Measurements from ENCODE around the gene AMDHD2. TPM values are rescaled to one million over a fixed set of nuclear protein-coding genes. Genes with fewer than 3 reads are reported as not detected.

The AMDHD2 gene
- total and polyA plus RNA-seq, 2 of the 8 experiments (the other 6 are each of a cell fraction or from before 2014, with no cell fraction given), result 43.0 to 54.6 TPM

DNA sequence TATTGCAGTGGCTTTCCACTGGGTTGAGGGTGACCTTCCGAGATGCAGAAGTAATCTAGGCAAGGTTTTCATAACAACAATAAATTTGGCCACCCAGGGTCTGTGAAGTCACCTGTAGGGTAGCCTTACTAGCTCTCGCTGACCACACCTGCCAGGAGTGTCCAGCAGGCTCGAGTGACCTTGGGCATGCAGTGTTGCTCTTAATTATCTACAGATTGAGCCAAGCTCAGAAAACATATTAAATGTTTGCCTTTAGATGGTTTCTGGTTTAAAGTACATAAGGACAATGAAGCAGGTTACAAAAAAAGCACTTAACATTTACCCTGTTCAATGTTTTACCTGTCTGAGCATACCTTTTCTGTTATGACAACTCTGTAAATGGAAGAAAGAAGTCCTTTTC is 43.4 kb upstream of the AMDHD2 start:
- FAIRE-seq (no peak), DNase-seq (ENCODE audit: low read depth in 1 of 2, low spot score in 2 of 2) (no peak)
- Histone ChIP-seq H3K27me3 (replicated peaks in 1 of 4; ENCODE audit: control insufficient read depth in 3 of 4, extremely low read depth in 1 of 4, insufficient read depth in 3 of 4, low read length in 3 of 4) (peaks cover 15 to 38% (median 27%) of the 10 kb centered on the region in 4 experiments), H2AK5ac (ENCODE audit: low read depth, low read length) (no peak overlapping the region), H4K5ac (ENCODE audit: insufficient read length, low read depth, low read length) (no peak overlapping the region), H2AFZ (ENCODE audit: low read length) (no peak overlapping the region), H2BK20ac (ENCODE audit: low read length) (no peak overlapping the region), H3K9me3 (ENCODE audit: insufficient read depth in 2 of 2, low read depth in 1 of 2, low read length in 1 of 2) (no peaks in the 10 kb centered on the region), H3K14ac (ENCODE audit: insufficient read length) (no peak overlapping the region), H3K23ac (ENCODE audit: insufficient read length) (no peak overlapping the region), H3K23me2 (ENCODE audit: low read depth, low read length) (peaks cover 17% of the 10 kb centered on the region; the same call in 1 of the 2 replicates), H2BK5ac (ENCODE audit: low read depth, low read length) (no peak overlapping the region), H3K27ac (ENCODE audit: low read depth, low read length) (no peak overlapping the region), H3K4me3 (ENCODE audit: extremely low read depth in 1 of 4, insufficient read depth in 2 of 4, low read depth in 3 of 4, low read length in 4 of 4) (no peak overlapping the region), H3K4me2 (ENCODE audit: insufficient read depth in 1 of 2, low read depth in 2 of 2, low read length in 2 of 2) (no peak overlapping the region; a peak in 1 of 4 replicates), H3K79me2 (ENCODE audit: control insufficient read depth in 1 of 2, insufficient read depth in 2 of 2, low read length in 2 of 2) (peaks cover 0 to 4% of the 10 kb centered on the region in 2 experiments; a peak in 1 of 4 replicates), H3K79me1 (ENCODE audit: low read depth, low read length) (peaks cover 17% of the 10 kb centered on the region), H2BK15ac (ENCODE audit: low read length) (no peak overlapping the region), H3K9ac (replicated peaks in 1 of 4; ENCODE audit: extremely low read depth in 1 of 4, low read depth in 3 of 4, low read length in 3 of 4) (no peak overlapping the region), H3K4ac (replicated peaks; ENCODE audit: insufficient read length, low read depth, low read length) (no peak overlapping the region), H3K18ac (ENCODE audit: extremely low read depth, low read length) (no peak overlapping the region), H3K4me1 (replicated peaks in 1 of 4; ENCODE audit: control insufficient read depth in 3 of 4, insufficient read depth in 4 of 4, low read length in 3 of 4) (peaks cover 0 to 18% (median 8%) of the 10 kb centered on the region in 4 experiments; a peak in 5 of 7 replicates), H2BK120ac (replicated peaks; ENCODE audit: low read depth, low read length) (no peak overlapping the region), H2BK12ac (ENCODE audit: low read depth, low read length) (no peak overlapping the region), H4K91ac (replicated peaks; ENCODE audit: insufficient read length, low read length) (no peak overlapping the region), H4K8ac (ENCODE audit: extremely low read depth, insufficient read depth, low read length) (no peak overlapping the region), H3K56ac (replicated peaks; ENCODE audit: insufficient read length, low read depth, low read length) (no peak overlapping the region), H3K36me3 (ENCODE audit: control insufficient read depth in 2 of 4, insufficient read depth in 4 of 4, low read length in 3 of 4) (no peaks in the 10 kb centered on the region), H4K20me1 (replicated peaks in 1 of 2; ENCODE audit: control insufficient read depth in 1 of 2, insufficient read depth in 2 of 2, low read length in 2 of 2) (peaks cover 9 to 21% of the 10 kb centered on the region in 2 experiments)
- CTCF ChIA-PET (ENCODE audit: partially characterized antibody), result interaction anchor here (1.2 to 2.8 kb wide), 2 partner anchors 12 to 25 kb away, joined by 3 to 15 read pairs; no protein-coding TSS in a partner anchor
- 95% methylated on average over 3 of the region's 3 CpGs; no CpG with 5 or more reads in 1 of the 2 experiments for WGBS, 2 experiments (ENCODE audit: extremely low coverage in 1 of 2, insufficient coverage in 1 of 2, insufficient read length in 1 of 2, insufficient replicate concordance in 2 of 2, low coverage in 1 of 2, low lambda C conversion rate in 2 of 2, missing lambda C conversion rate in 1 of 2)
- POLR2A ChIA-PET (ENCODE audit: partially characterized antibody), result interaction anchor here (1.1 to 1.7 kb wide), 4 partner anchors 11 to 277 kb away, joined by 3 to 5 read pairs (median 4); no protein-coding TSS in a partner anchor
- TF ChIP-seq CHD2 (IDR thresholded peaks at IDR 0.05; ENCODE audit: low read length) (no peak), SIRT6 (IDR thresholded peaks at IDR 0.05; ENCODE audit: low read length) (no peak), YY1 (IDR thresholded peaks at IDR 0.05; ENCODE audit: low read depth, low read length) (no peak), RFX5 (IDR thresholded peaks at IDR 0.05; ENCODE audit: borderline replicate concordance, low read depth, low read length) (no peak), TBP (IDR thresholded peaks at IDR 0.05; ENCODE audit: low read depth, low read length) (no peak), TCF12 (IDR thresholded peaks at IDR 0.05; ENCODE audit: low read depth, low read length) (no peak), ZNF274 (IDR thresholded peaks at IDR 0.05; ENCODE audit: borderline replicate concordance, extremely low read depth, low read length) (no peak), HDAC6 (IDR thresholded peaks at IDR 0.05; ENCODE audit: low read depth, low read length) (no peak), NANOG (IDR thresholded peaks at IDR 0.05; ENCODE audit: insufficient read depth, low read depth, low read length, poor library complexity, severe bottlenecking) (no peak), SUZ12 (IDR thresholded peaks at IDR 0.05; ENCODE audit: low read length) (no peak), KDM5A (IDR thresholded peaks at IDR 0.05; ENCODE audit: low read length) (no peak), POLR2AphosphoS5 (IDR thresholded peaks at IDR 0.05; ENCODE audit: low read depth, low read length) (no peak), TAF1 (IDR thresholded peaks at IDR 0.05; ENCODE audit: low read depth, low read length) (no peak)
- TF ChIP-seq, protein P1, sequence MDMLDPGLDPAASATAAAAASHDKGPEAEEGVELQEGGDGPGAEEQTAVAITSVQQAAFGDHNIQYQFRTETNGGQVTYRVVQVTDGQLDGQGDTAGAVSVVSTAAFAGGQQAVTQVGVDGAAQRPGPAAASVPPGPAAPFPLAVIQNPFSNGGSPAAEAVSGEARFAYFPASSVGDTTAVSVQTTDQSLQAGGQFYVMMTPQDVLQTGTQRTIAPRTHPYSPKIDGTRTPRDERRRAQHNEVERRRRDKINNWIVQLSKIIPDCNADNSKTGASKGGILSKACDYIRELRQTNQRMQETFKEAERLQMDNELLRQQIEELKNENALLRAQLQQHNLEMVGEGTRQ (IDR thresholded peaks at IDR 0.05; ENCODE audit: low read length), result no peak

All from H1 (cell line).